HEK293T (cell line): ENCODE results near the gene MKKS.

Source experiments
- CTCF ChIA-PET: fragments of 350-600 bp; formaldehyde crosslinking; extraction: SDS; loops from one replicate; lab custom pipeline; 2021; ENCODE audit warnings: antibody characterized with exemption, inconsistent platforms; lab: Yijun Ruan, JAX
- POLR2A ChIA-PET: fragments of 350-600 bp; formaldehyde crosslinking; extraction: SDS; loops from one replicate; lab custom pipeline; 2020; ENCODE audit warnings: antibody characterized with exemption, inconsistent platforms; lab: Yijun Ruan, JAX
- DNase-seq: peaks from one replicate; pipeline ENCODE4 v3.0.0; 2012; ENCODE audit warnings: mixed read lengths; ENCODE audit errors: extremely low spot score
- ARNT ChIP-seq: fragments of 450-650 bp; IDR thresholded peaks from 2 replicates; pipeline ENCODE4 v1.6.1; 2017; ENCODE audit warnings: mild to moderate bottlenecking
- BHLHE40 ChIP-seq: fragments of 450-650 bp; IDR thresholded peaks from 2 replicates; pipeline ENCODE4 v1.6.1; 2016; ENCODE audit warnings: mild to moderate bottlenecking, moderate library complexity, borderline replicate concordance
- CTBP1 ChIP-seq: fragments of 450-650 bp; IDR thresholded peaks from 2 replicates; pipeline ENCODE4 v1.6.1; 2016; ENCODE audit warnings: borderline replicate concordance
- ELF4 ChIP-seq: fragments of 450-650 bp; IDR thresholded peaks from 2 replicates; pipeline ENCODE4 v1.6.1; 2017; ENCODE audit warnings: antibody characterized with exemption
- FOXA1 ChIP-seq: fragments of 450-650 bp; IDR thresholded peaks from 2 replicates; pipeline ENCODE4 v1.6.1; 2016; ENCODE audit warnings: mild to moderate bottlenecking
- FOXK2 ChIP-seq: fragments of 450-650 bp; IDR thresholded peaks from 2 replicates; pipeline ENCODE4 v1.6.1; 2016; ENCODE audit warnings: mild to moderate bottlenecking
- FOXM1 ChIP-seq: fragments of 450-650 bp; IDR thresholded peaks from 2 replicates; pipeline ENCODE4 v1.6.1; 2017; ENCODE audit warnings: mild to moderate bottlenecking, borderline replicate concordance
- HDGF ChIP-seq: fragments of 450-650 bp; IDR thresholded peaks from 2 replicates; pipeline ENCODE4 v1.6.1; 2017; ENCODE audit warnings: antibody characterized with exemption, borderline replicate concordance
- L3MBTL2 ChIP-seq: fragments of 450-650 bp; conservative IDR thresholded peaks from 2 replicates; pipeline ENCODE4 v1.6.1; 2016; ENCODE audit warnings: mild to moderate bottlenecking
- LEF1 ChIP-seq: fragments of 450-650 bp; IDR thresholded peaks from 2 replicates; pipeline ENCODE4 v1.6.1; 2017; ENCODE audit warnings: mild to moderate bottlenecking, borderline replicate concordance
- NFRKB ChIP-seq: fragments of 450-650 bp; IDR thresholded peaks from 2 replicates; pipeline ENCODE4 v1.6.1; 2016; ENCODE audit warnings: mild to moderate bottlenecking, moderate library complexity
- PKNOX1 ChIP-seq: fragments of 450-650 bp; IDR thresholded peaks from 2 replicates; pipeline ENCODE4 v1.6.1; 2016
- SP1 ChIP-seq: fragments of 450-650 bp; IDR thresholded peaks from 2 replicates; pipeline ENCODE4 v1.6.1; 2017
- SUZ12 ChIP-seq: fragments of 450-650 bp; IDR thresholded peaks from 2 replicates; pipeline ENCODE4 v1.6.1; 2016; ENCODE audit warnings: mild to moderate bottlenecking
- TARDBP ChIP-seq: fragments of 450-650 bp; IDR thresholded peaks from 2 replicates; pipeline ENCODE4 v1.6.1; 2016
- ZNF384 ChIP-seq: fragments of 450-650 bp; IDR thresholded peaks from 2 replicates; pipeline ENCODE4 v1.6.1; 2016

MKKS gene

GRCh38 chr20:10356628-10357027, 77.4 kb downstream of the MKKS start:
- no peak for DNase-seq
- ChIA-PET CTCF (no interaction called here), POLR2A (no interaction called here)
- no peak for TF ChIP-seq L3MBTL2
- TF ChIP-seq PKNOX1, result no peak
- TF ChIP-seq CTBP1, result no peak
- TF ChIP-seq HDGF, result no peak
- TF ChIP-seq BHLHE40, result no peak
- no peak for TF ChIP-seq SP1
- TF ChIP-seq FOXA1, result no peak
- TF ChIP-seq FOXK2, result no peak
- TF ChIP-seq ZNF384, result no peak
- no peak for TF ChIP-seq LEF1
- TF ChIP-seq FOXM1, result no peak
- TF ChIP-seq ARNT, result no peak
- TF ChIP-seq SUZ12, result no peak
- TF ChIP-seq TARDBP, result no peak
- no peak for TF ChIP-seq ELF4
- no peak for TF ChIP-seq NFRKB

- POLR2A ChIA-PET, result no interaction called here
- CTCF ChIA-PET, result interaction anchor here (0.6 to 1.7 kb wide), 4 partner anchors 36 to 743 kb away, joined by 4 to 6 read pairs (median 4); no protein-coding TSS in a partner anchor
- DNase-seq, result no peak
- TF ChIP-seq LEF1 (no peak), BHLHE40 (no peak), SP1 (no peak), ZNF384 (no peak)
Observed at GRCh38 chr20:10352934-10353824, 80.8 kb downstream of the MKKS start.
